ENCODE results near the gene OSBP2. TPM values are rescaled to one million over a fixed set of nuclear protein-coding genes. Genes with fewer than 3 reads are reported as not detected.

The OSBP2 gene
- total RNA-seq, 2 donors from 2014 or later, result 6.8 to 11.1 TPM

DNA sequence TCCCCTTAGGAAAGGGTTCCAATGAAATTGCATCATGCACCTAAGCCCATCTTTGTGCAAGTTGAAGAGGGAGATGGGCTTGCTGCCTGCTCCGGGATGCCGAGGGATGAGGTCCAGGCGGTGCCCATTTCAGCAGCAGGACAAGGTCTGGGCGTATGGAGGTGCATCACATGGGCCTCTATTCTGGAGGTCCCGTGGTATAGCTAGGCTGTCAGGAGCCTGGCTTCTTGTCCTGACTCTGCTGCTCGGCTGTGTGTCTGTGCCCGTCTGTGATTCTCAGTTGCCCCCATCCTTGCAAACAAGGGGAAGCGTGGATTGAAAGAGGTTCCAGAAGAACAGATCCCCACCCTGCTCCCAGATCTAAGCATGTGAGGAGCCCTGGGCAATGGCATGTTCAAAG is 130.0 kb downstream of the OSBP2 start:
- TF ChIP-seq, protein P1, sequence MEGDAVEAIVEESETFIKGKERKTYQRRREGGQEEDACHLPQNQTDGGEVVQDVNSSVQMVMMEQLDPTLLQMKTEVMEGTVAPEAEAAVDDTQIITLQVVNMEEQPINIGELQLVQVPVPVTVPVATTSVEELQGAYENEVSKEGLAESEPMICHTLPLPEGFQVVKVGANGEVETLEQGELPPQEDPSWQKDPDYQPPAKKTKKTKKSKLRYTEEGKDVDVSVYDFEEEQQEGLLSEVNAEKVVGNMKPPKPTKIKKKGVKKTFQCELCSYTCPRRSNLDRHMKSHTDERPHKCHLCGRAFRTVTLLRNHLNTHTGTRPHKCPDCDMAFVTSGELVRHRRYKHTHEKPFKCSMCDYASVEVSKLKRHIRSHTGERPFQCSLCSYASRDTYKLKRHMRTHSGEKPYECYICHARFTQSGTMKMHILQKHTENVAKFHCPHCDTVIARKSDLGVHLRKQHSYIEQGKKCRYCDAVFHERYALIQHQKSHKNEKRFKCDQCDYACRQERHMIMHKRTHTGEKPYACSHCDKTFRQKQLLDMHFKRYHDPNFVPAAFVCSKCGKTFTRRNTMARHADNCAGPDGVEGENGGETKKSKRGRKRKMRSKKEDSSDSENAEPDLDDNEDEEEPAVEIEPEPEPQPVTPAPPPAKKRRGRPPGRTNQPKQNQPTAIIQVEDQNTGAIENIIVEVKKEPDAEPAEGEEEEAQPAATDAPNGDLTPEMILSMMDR (conservative IDR thresholded peaks at IDR 0.05), result no peak
- Histone ChIP-seq H3K9ac (ENCODE audit: extremely low read depth, low read length, poor library complexity, severe bottlenecking) (no peak overlapping the region), H3K9me3 (ENCODE audit: control insufficient read depth, low read length) (no peaks in the 10 kb centered on the region), H3K4me1 (ENCODE audit: control insufficient read depth, insufficient read depth, low read length) (no peaks in the 10 kb centered on the region), H3K4me3 (ENCODE audit: low read length) (no peak overlapping the region), H3K27ac (ENCODE audit: low read depth, low read length) (no peak overlapping the region), H3K36me3 (ENCODE audit: control insufficient read depth, insufficient read depth, low read length) (no peaks in the 10 kb centered on the region), H3K27me3 (ENCODE audit: control insufficient read depth, insufficient read depth, low read length, poor library complexity, severe bottlenecking) (peaks cover 45% of the 10 kb centered on the region)
- Mint-ChIP-seq H3K4me3 (no peak overlapping the region), H3K27ac (no peak overlapping the region), H3K27me3 (ENCODE audit: insufficient read depth) (peaks cover 33% of the 10 kb centered on the region), H3K36me3 (ENCODE audit: low read depth) (no peaks in the 10 kb centered on the region), H3K4me1 (no peaks in the 10 kb centered on the region), H3K9me3 (no peaks in the 10 kb centered on the region)
- WGBS, 2 experiments (ENCODE audit: insufficient coverage in 1 of 2, insufficient read length in 1 of 2), result 92 to 93% methylated on average over 7 to 8 of the region's 8 CpGs
- no peak for DNase-seq

DNA sequence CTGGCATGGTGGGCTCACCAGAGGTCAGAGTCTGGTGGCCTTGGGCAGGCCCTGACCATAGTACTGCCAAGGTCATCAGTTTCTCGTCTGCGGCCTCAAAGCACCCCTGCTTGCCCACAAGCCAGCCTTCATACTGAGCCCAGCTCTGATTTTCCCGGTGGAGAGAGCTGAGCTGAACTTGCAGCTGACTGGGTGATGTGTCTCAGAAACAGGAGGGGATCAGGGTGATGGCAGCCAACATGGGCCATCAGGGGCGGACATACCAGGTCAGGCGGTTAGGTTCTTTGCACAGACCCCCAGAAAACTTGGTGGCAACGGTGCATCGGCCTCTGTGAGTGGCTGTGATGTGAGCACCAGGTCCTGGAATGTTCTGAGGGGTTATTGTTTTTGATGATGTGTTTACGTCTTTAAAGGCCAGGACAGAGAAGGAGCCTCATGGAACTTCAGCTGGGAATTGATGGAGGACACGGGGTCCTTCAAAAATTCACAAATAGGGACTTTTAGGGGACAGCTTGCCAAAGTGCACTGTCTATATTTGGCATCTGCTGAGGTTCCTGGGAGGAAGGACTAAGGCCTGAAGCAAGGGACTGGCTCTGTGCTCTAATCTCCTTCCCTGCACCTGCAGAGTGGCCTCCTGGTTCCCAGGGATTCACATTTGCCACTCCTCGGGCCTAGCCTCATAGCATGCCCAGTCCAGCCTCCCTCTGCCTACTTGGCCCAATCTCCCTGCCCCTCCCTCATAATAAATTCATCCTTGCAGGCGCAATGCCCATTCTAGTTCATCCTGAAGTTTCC is 131.2 kb downstream of the OSBP2 start:
- 83 to 92% methylated on average over 5 to 11 of the region's 11 CpGs for WGBS, 2 experiments (ENCODE audit: insufficient coverage in 1 of 2, insufficient read length in 1 of 2)
- Mint-ChIP-seq H3K9me3 (no peaks in the 10 kb centered on the region), H3K36me3 (ENCODE audit: low read depth) (no peaks in the 10 kb centered on the region), H3K4me1 (no peaks in the 10 kb centered on the region), H3K27ac (no peak overlapping the region), H3K27me3 (ENCODE audit: insufficient read depth) (peaks cover 29% of the 10 kb centered on the region), H3K4me3 (no peak overlapping the region)
- TF ChIP-seq, protein P1 (conservative IDR thresholded peaks at IDR 0.05), result no peak
- no peaks in the 10 kb centered on the region for H3K36me3 ChIP-seq (ENCODE audit: control insufficient read depth, insufficient read depth, low read length)
- DNase-seq, result no peak
- peaks cover 39% of the 10 kb centered on the region for H3K27me3 ChIP-seq (ENCODE audit: control insufficient read depth, insufficient read depth, low read length, poor library complexity, severe bottlenecking)
- H3K27ac ChIP-seq (ENCODE audit: low read depth, low read length), result no peak overlapping the region
- H3K4me3 ChIP-seq (ENCODE audit: low read length), result no peak overlapping the region
- no peaks in the 10 kb centered on the region for H3K4me1 ChIP-seq (ENCODE audit: control insufficient read depth, insufficient read depth, low read length)
- H3K9me3 ChIP-seq (ENCODE audit: control insufficient read depth, low read length), result no peaks in the 10 kb centered on the region
- no peak overlapping the region for H3K9ac ChIP-seq (ENCODE audit: extremely low read depth, low read length, poor library complexity, severe bottlenecking)

DNA sequence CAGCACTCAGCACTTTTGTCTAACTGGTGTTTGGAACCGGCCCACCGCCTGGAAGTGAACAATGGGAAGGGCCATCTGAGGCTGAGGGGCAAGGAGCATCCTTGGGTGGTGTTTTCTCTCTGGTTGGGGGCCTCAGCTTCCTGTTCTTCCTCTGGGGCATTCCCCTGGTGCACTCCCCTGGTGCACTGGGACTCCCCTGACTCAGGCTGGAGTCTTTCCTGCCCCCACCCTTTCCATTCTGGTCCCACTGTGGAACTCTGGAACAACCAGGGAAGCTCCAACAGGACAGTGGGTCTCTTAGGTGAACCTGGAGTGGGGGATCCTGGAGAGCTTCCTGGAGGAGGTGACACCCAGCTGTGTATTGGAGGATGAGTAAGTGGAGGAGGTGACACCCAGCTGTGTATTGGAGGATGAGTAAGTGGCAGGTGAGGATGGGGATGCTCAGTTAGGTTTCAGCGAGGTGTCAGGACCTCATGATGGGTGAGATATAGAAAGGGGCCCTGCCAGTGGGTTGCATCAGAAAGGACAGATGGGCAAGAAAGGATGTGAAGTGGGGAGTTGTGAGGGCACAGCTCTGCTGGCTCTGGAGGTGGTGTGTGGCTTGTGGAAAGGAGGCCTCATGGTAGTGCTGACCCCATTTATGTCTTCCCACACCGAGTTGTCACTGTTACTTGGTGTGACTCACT is 132.1 kb downstream of the OSBP2 start:
- Mint-ChIP-seq H3K9me3 (no peaks in the 10 kb centered on the region), H3K4me3 (no peak overlapping the region), H3K4me1 (no peaks in the 10 kb centered on the region), H3K27ac (no peak overlapping the region), H3K27me3 (ENCODE audit: insufficient read depth) (peaks cover 20% of the 10 kb centered on the region), H3K36me3 (ENCODE audit: low read depth) (no peaks in the 10 kb centered on the region)
- no peaks in the 10 kb centered on the region for H3K9me3 ChIP-seq (ENCODE audit: control insufficient read depth, low read length)
- H3K9ac ChIP-seq (ENCODE audit: extremely low read depth, low read length, poor library complexity, severe bottlenecking), result no peak overlapping the region
- no peak overlapping the region for H3K4me3 ChIP-seq (ENCODE audit: low read length)
- no peak overlapping the region for H3K27ac ChIP-seq (ENCODE audit: low read depth, low read length)
- DNase-seq, result no peak
- TF ChIP-seq, protein P1 (conservative IDR thresholded peaks at IDR 0.05), result no peak
- 93 to 100% methylated on average over 1 to 4 of the region's 4 CpGs for WGBS, 2 experiments (ENCODE audit: insufficient coverage in 1 of 2, insufficient read length in 1 of 2)
- no peaks in the 10 kb centered on the region for H3K36me3 ChIP-seq (ENCODE audit: control insufficient read depth, insufficient read depth, low read length)
- H3K4me1 ChIP-seq (ENCODE audit: control insufficient read depth, insufficient read depth, low read length), result no peaks in the 10 kb centered on the region
- H3K27me3 ChIP-seq (ENCODE audit: control insufficient read depth, insufficient read depth, low read length, poor library complexity, severe bottlenecking), result peaks cover 30% of the 10 kb centered on the region
